Measurements from ENCODE around the gene GRB2. TPM values are rescaled to one million over a fixed set of nuclear protein-coding genes. Genes with fewer than 3 reads are reported as not detected.

The GRB2 gene
- total and polyA plus RNA-seq, 10 of the 15 experiments (the other 5 are each of a cell fraction or from before 2014, with no cell fraction given): 113 to 268 (median 158) TPM

- H3K4me2 ChIP-seq (ENCODE audit: control insufficient read depth, insufficient read depth): peak overlapping the region; percentile 76
- peaks cover 12% of the 10 kb centered on the region for H4K20me1 ChIP-seq (ENCODE audit: control insufficient read depth, insufficient read depth)
- H3K9me3 ChIP-seq (replicated peaks; ENCODE audit: control insufficient read depth, insufficient read depth, low read length): no peaks in the 10 kb centered on the region
- no peak overlapping the region for H3K9ac ChIP-seq (ENCODE audit: control insufficient read depth, insufficient read depth, low read length)
- H3K4me1 ChIP-seq (ENCODE audit: control insufficient read depth, insufficient read depth, low read length): peaks cover 21% of the 10 kb centered on the region
- ATAC-seq: peak; percentile 41
- WGBS (ENCODE audit: insufficient coverage, insufficient replicate concordance, low lambda C conversion rate, missing lambda C conversion rate): 11% methylated on average over 5 of the region's 5 CpGs
- H2AFZ ChIP-seq (ENCODE audit: control insufficient read depth, low read depth, low read length): no peak overlapping the region
- intact Hi-C loops (cut with micrococcal nuclease; ENCODE audit: unreplicated experiment) (no loop called here), in situ Hi-C loops (cut with MboI) (no loop called here)
- FAIRE-seq: no peak
- SMC1A ChIA-PET (ENCODE audit: uncharacterized antibody, unreplicated experiment): interaction anchor here (1.8 to 7.6 kb wide), 6 partner anchors 8 to 50 kb away, joined by 6 to 27 read pairs (median 10); no protein-coding TSS in a partner anchor
- H3K4me3 ChIP-seq: no peak overlapping the region; the same call in 1 of the 2 replicates
- no TSS peak for BruUV-seq (replicated peaks)
- POLR2A ChIA-PET: interaction anchor here (1.7 to 1.8 kb wide), 2 partner anchors 24 to 29 kb away, joined by 4 read pairs; no protein-coding TSS in a partner anchor
- RAD21 ChIA-PET (ENCODE audit: unreplicated experiment): interaction anchor here (0.6 to 1.2 kb wide), 2 partner anchors 27 to 229 kb away, joined by 3 read pairs; no protein-coding TSS in a partner anchor
- no peak for DNase-seq (ENCODE audit: low read depth, low spot score)
- H3K36me3 ChIP-seq (ENCODE audit: control insufficient read depth in 2 of 2, insufficient read depth in 2 of 2, low read length in 1 of 2): peaks cover 5 to 32% of the 10 kb centered on the region in 2 experiments
- H3K27me3 ChIP-seq (replicated peaks in 1 of 2; ENCODE audit: control insufficient read depth in 2 of 2, insufficient read depth in 2 of 2, low read length in 1 of 2): no peaks in the 10 kb centered on the region
- TF ChIP-seq JUNB (IDR thresholded peaks at IDR 0.05) (peak; percentile 38), BCL3 (IDR thresholded peaks at IDR 0.05; ENCODE audit: borderline replicate concordance, insufficient read depth, low read depth, low read length, poor library complexity, severe bottlenecking) (no peak), MTA3 (IDR thresholded peaks at IDR 0.05; ENCODE audit: borderline replicate concordance, low read length) (0 out of 2 replicates have a peak, but pooled peaks have one; percentile 15), BRCA1 (IDR thresholded peaks at IDR 0.05; ENCODE audit: low read depth, low read length) (no peak), LARP7 (IDR thresholded peaks at IDR 0.05) (no peak), FOXK2 (IDR thresholded peaks at IDR 0.05) (no peak), CREB1 (IDR thresholded peaks at IDR 0.05; ENCODE audit: low read depth) (0 out of 2 replicates have a peak, but pooled peaks have one; percentile 10), JUND (IDR thresholded peaks at IDR 0.05; ENCODE audit: low read depth, low read length) (no peak), RUNX3 (IDR thresholded peaks at IDR 0.05; ENCODE audit: low read length) (peak; percentile 58; the same call in 1 of the 2 replicates), YBX1 (IDR thresholded peaks at IDR 0.05) (no peak), ATF2 (IDR thresholded peaks at IDR 0.05; ENCODE audit: low read length) (peak; percentile 30; the same call in 1 of the 2 replicates), ATF3 (IDR thresholded peaks at IDR 0.05; ENCODE audit: borderline replicate concordance, extremely low read depth, low read depth, low read length) (no peak)
- peaks cover 91% of the 10 kb centered on the region for H3K79me2 ChIP-seq (ENCODE audit: control insufficient read depth, insufficient read depth, low read length)
- H3K27ac ChIP-seq (ENCODE audit: control insufficient read depth, insufficient read depth): peak overlapping the region; percentile 27
- CTCF ChIA-PET: interaction anchor here (0.9 to 3.0 kb wide), 4 partner anchors 21 to 50 kb away, joined by 3 to 9 read pairs (median 4); no protein-coding TSS in a partner anchor
Measured at GRCh38 chr17:75371981-75372380, 33.5 kb downstream of the GRB2 start.

All from GM12878 (cell line).